Measurements from ENCODE around the gene CNNM2.

Gene CNNM2

GRCh38 chr10:103080891-103081581 lies 162.9 kb downstream of the CNNM2 start:
- Histone ChIP-seq H3K36me3 (peaks cover 21 to 66% (median 31%) of the 10 kb centered on the region in 3 donors), H3K4me1 (peaks cover 0 to 40% (median 10%) of the 10 kb centered on the region in 4 donors), H3K4me3 (no peak overlapping the region), H3K9me3 (no peaks in the 10 kb centered on the region), H3K27ac (peak overlapping the region in 1 of 2 donors; percentile 22), H3K27me3 (no peaks in the 10 kb centered on the region)
- TF ChIP-seq CTCF (IDR thresholded peaks at IDR 0.05) = no peak
- intact Hi-C loops (cut with DNase I; ENCODE audit: low total_unique reads) = no loop called here
- DNase-seq = no peak

- Histone ChIP-seq H3K27ac (peak overlapping the region in 1 of 2 donors; percentile 9), H3K9me3 (no peaks in the 10 kb centered on the region), H3K27me3 (no peaks in the 10 kb centered on the region), H3K4me1 (peaks cover 0 to 47% (median 11%) of the 10 kb centered on the region in 4 donors), H3K36me3 (peaks cover 6 to 51% (median 15%) of the 10 kb centered on the region in 3 donors), H3K4me3 (no peak overlapping the region)
- intact Hi-C loops (cut with DNase I; ENCODE audit: low total_unique reads) = no loop called here
- no peak for TF ChIP-seq CTCF (IDR thresholded peaks at IDR 0.05)
- DNase-seq = no peak
These were observed 164.6 kb downstream of the CNNM2 start for GRCh38 chr10:103082683-103083082.

GRCh38 chr10:103083266-103083976 lies 165.3 kb downstream of the CNNM2 start:
- no peak for DNase-seq
- intact Hi-C loops (cut with DNase I; ENCODE audit: low total_unique reads) = no loop called here
- Histone ChIP-seq H3K4me1 (peaks cover 0 to 39% (median 5%) of the 10 kb centered on the region in 4 donors), H3K4me3 (no peak overlapping the region), H3K36me3 (peaks cover 5 to 51% (median 15%) of the 10 kb centered on the region in 3 donors), H3K27ac (peak overlapping the region; percentile 46 to 74), H3K9me3 (no peaks in the 10 kb centered on the region), H3K27me3 (no peaks in the 10 kb centered on the region)
- TF ChIP-seq CTCF (IDR thresholded peaks at IDR 0.05) = no peak

- Histone ChIP-seq H3K4me1 (peaks cover 0 to 35% (median 5%) of the 10 kb centered on the region in 4 donors), H3K27me3 (no peaks in the 10 kb centered on the region), H3K9me3 (no peaks in the 10 kb centered on the region), H3K36me3 (peaks cover 11 to 53% (median 19%) of the 10 kb centered on the region in 3 donors), H3K4me3 (no peak overlapping the region), H3K27ac (peak overlapping the region; percentile 46 to 74)
- no peak for DNase-seq
- TF ChIP-seq CTCF (IDR thresholded peaks at IDR 0.05) = no peak
- intact Hi-C loops (cut with DNase I; ENCODE audit: low total_unique reads) = no loop called here
These were observed 165.9 kb downstream of the CNNM2 start for GRCh38 chr10:103083977-103084320.

- no peak for DNase-seq
- H3K27me3 ChIP-seq = no peaks in the 10 kb centered on the region
- TF ChIP-seq CTCF (IDR thresholded peaks at IDR 0.05) = no peak
- H3K9me3 ChIP-seq = no peaks in the 10 kb centered on the region
- H3K4me1 ChIP-seq = peaks cover 0 to 35% (median 5%) of the 10 kb centered on the region in 4 donors
- intact Hi-C loops (cut with DNase I; ENCODE audit: low total_unique reads) = no loop called here
- peak overlapping the region; percentile 46 to 74 for H3K27ac ChIP-seq
- no peak overlapping the region for H3K4me3 ChIP-seq
- H3K36me3 ChIP-seq = peaks cover 33 to 69% (median 42%) of the 10 kb centered on the region in 3 donors
These were observed 168.2 kb downstream of the CNNM2 start for GRCh38 chr10:103086261-103086660.
